Left ventricle myocardium inferior (tissue), 1 donor: ENCODE measurements around the gene KRT79. TPM values are rescaled to one million over a fixed set of nuclear protein-coding genes. Genes with fewer than 3 reads are reported as not detected.

ENCODE experiments used
- DNase-seq: peaks from one replicate; pipeline ENCODE4 v3.0.0-alpha.2; 2020
- H3K27ac ChIP-seq: fragments of 200-600 bp; replicated peaks from 2 replicates; pipeline ENCODE4 v1.8.0; 2021
- H3K27me3 ChIP-seq: fragments of 200-600 bp; 2 replicates; pipeline ENCODE4 v1.8.0; 2021; ENCODE audit warnings: low read depth
- H3K36me3 ChIP-seq: fragments of 200-600 bp; 2 replicates; pipeline ENCODE4 v1.8.0; 2021
- H3K4me1 ChIP-seq: fragments of 200-600 bp; 2 replicates; pipeline ENCODE4 v1.8.0; 2021
- H3K4me3 ChIP-seq: fragments of 200-600 bp; 2 replicates; pipeline ENCODE4 v1.8.0; 2021; ENCODE audit warnings: mild to moderate bottlenecking, moderate library complexity
- H3K9me3 ChIP-seq: fragments of 200-600 bp; replicated peaks from 2 replicates; pipeline ENCODE4 v1.8.0; 2021
- CTCF ChIP-seq: fragments of 200-600 bp; IDR thresholded peaks from 2 replicates; pipeline ENCODE4 v1.8.0; 2021; ENCODE audit warnings: antibody characterized with exemption, mild to moderate bottlenecking, borderline replicate concordance
- intact Hi-C: fragments of 100-400 bp; cut with micrococcal nuclease; formaldehyde crosslinking; loops from one replicate; pipeline ENCODE4 v1.11.0; 2022
- total RNA-seq: library from RNA; stranded (reverse); fragmentation: NEBNext Ultra II Directional; extraction: Animal tissue kit (Norgen Biotek cat#: 25700); gene quantifications from one replicate; pipeline ENCODE4 v1.2.1, GENCODE V29; 2021
- donor health status: DM: no; HTN: yes; CAD: no; lungs with severe emphysema.

The KRT79 gene
- total RNA-seq, 1 donor from 2014 or later: not detected

GRCh38 chr12:52801773-52802172 lies 32.3 kb downstream of the KRT79 start:
- TF ChIP-seq CTCF: no peak
- Histone ChIP-seq H3K4me1 (no peaks in the 10 kb centered on the region), H3K9me3 (no peaks in the 10 kb centered on the region), H3K27me3 (peaks cover 6% of the 10 kb centered on the region), H3K27ac (no peak overlapping the region), H3K4me3 (no peak overlapping the region), H3K36me3 (no peaks in the 10 kb centered on the region)
- no peak for DNase-seq
- intact Hi-C loops: no loop called here

- H3K4me1 ChIP-seq: no peaks in the 10 kb centered on the region
- no peak for TF ChIP-seq CTCF
- no peak for DNase-seq
- no peaks in the 10 kb centered on the region for H3K36me3 ChIP-seq
- no peaks in the 10 kb centered on the region for H3K9me3 ChIP-seq
- intact Hi-C loops: no loop called here
- no peaks in the 10 kb centered on the region for H3K27me3 ChIP-seq
- no peak overlapping the region for H3K4me3 ChIP-seq
- H3K27ac ChIP-seq: no peak overlapping the region
Measured at GRCh38 chr12:52800259-52800917, 33.7 kb downstream of the KRT79 start.

DNA sequence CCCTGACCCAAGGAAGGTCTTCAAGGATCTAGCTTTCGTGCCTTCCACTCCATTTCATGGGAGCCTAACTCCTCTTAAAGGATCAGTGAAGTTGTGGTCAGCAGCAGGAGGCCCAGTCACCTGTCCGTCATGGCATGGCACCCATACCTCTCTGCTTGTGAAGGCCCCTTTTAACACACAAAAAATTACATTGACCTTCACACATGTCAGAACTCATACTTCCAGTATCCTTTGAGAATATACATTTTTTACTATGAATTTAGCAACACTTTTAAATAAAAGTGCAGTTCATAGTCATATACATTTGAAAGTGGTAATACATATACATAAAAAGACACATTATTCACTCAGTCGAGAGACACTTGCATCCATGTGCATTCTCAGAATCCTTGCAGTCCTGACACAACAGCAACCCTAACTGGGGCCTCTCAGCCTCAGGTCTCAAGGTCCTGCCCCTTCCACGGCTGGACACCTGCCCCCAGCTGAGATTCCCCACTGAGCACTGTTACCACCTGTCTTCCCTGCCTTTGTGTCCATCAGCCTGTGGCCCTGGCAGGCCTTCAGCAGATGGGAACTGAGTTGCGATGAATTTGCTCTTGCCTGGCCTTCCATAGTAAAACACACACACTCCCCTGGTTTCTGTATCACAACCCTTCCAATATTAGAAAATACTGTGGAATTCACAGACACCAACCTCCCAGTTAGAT lies 34.5 kb downstream of the KRT79 start:
- H3K9me3 ChIP-seq: no peaks in the 10 kb centered on the region
- H3K36me3 ChIP-seq: no peaks in the 10 kb centered on the region
- H3K4me3 ChIP-seq: no peak overlapping the region
- DNase-seq: no peak
- no peak for TF ChIP-seq CTCF
- H3K27ac ChIP-seq: no peak overlapping the region
- no peaks in the 10 kb centered on the region for H3K4me1 ChIP-seq
- intact Hi-C loops: no loop called here
- H3K27me3 ChIP-seq: peaks cover 5% of the 10 kb centered on the region

GRCh38 chr12:52798671-52799504 lies 35.2 kb downstream of the KRT79 start:
- intact Hi-C loops: no loop called here
- Histone ChIP-seq H3K27ac (no peak overlapping the region), H3K9me3 (no peaks in the 10 kb centered on the region), H3K27me3 (peaks cover 12% of the 10 kb centered on the region), H3K4me1 (no peaks in the 10 kb centered on the region), H3K4me3 (no peak overlapping the region), H3K36me3 (no peaks in the 10 kb centered on the region)
- no peak for TF ChIP-seq CTCF
- no peak for DNase-seq

- Histone ChIP-seq H3K27me3 (peaks cover 20% of the 10 kb centered on the region), H3K27ac (no peak overlapping the region), H3K36me3 (no peaks in the 10 kb centered on the region), H3K9me3 (no peaks in the 10 kb centered on the region), H3K4me3 (no peak overlapping the region), H3K4me1 (no peaks in the 10 kb centered on the region)
- TF ChIP-seq CTCF: no peak
- intact Hi-C loops: no loop called here
- DNase-seq: no peak
Measured at GRCh38 chr12:52798003-52798670, 36.0 kb downstream of the KRT79 start.
